GM21381 (cell line): Measurements from ENCODE around the gene LARP4.
"Not testable (repeated sequence)": the region's sequence is repeated elsewhere in the genome, so short reads cannot be mapped to it uniquely, and the experiment has no call there.

Experiments used
- ATAC-seq: cut with Tn5 transposase; IDR thresholded peaks from one replicate; pipeline ENCODE4 v1.9.1; 2021; ENCODE audit warnings: mild to moderate bottlenecking, moderate library complexity; ENCODE audit not compliant: unreplicated experiment

Gene LARP4

DNA sequence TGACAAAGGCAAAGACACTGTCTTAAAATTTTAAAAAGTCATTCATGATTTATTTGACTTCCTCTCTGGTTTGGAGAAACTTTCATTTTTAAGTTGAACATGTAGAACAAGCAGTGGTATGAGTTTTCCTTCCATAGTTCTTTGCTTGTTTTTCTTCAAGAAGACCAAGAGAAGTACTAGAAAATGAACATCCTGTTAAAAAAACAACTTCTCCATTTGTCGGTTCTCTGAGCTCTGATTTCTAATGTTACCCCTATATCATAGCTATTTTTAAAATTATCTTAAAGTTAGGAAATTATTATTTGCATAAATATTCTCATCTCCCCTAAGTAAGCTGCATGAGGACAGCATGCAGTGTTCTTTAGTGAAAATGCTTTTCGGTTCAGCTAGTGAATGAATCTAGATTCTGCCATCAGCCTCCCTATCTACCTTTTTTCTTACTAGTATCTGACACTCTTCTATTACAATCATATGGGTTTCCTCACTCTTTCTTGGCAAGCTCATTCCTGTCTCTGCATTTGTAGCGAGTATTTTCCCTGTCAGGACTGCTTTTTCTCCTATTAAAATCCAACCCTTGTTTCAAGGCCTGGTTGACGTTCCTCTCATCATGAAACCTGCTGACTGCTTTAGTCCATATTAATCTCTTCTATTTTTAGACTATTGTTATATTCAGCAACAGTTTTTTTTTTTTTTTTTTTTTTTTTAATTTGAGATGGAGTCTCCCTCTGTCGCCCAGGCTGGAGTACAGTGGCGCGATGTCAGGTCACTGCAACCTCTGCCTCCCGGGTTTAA is 119.9 kb downstream of the LARP4 start:
- ATAC-seq = no peak

- ATAC-seq = not testable (repeated sequence)
Observed at GRCh38 chr12:50521781-50522180, 121.1 kb downstream of the LARP4 start.

GRCh38 chr12:50523772-50524171 is 123.1 kb downstream of the LARP4 start:
- no peak for ATAC-seq

GRCh38 chr12:50524621-50525020 is 123.9 kb downstream of the LARP4 start:
- ATAC-seq = no peak

DNA sequence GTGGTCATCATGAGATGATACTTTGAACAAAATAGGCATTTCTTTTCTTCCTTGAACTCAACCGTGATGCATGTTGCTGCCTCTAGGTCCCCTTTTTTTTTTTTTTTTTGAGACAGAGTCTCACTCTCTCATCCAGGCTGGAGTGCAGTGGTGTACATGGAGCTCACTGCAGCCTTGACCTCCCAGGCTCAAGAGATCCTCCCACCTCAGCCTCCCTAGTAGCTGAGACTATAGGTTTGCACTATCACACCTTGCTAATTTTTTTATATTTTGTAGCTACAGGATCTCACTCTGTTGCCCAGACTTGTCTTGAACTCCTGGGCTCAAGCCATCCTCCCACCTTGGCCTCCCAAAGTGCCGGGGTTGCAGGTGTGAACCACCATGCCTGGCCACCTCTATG is 124.7 kb downstream of the LARP4 start:
- ATAC-seq = no peak

DNA sequence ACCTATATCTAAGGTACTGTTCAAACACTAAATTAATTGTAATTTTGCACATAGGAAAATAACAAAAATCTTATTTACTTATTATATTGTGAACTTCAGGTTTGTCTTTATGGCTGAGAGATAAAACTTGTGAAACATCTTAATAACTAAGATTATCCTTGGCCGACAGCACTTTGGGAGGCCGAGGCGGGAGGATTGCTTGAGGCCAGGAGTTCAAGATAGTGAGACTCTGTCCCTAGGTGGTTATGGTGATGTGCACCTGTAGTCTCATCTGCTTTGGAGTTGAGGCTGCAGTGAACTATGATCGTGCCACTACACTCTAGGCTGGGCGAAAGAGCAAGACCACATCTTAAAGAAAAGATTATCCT is 126.7 kb downstream of the LARP4 start:
- no peak for ATAC-seq

- ATAC-seq = no peak
Observed at GRCh38 chr12:50528800-50529199, 128.1 kb downstream of the LARP4 start.

- ATAC-seq = no peak
Observed at GRCh38 chr12:50529345-50529744, 128.7 kb downstream of the LARP4 start.
